HEK293T (cell line): ENCODE results near the gene CALML6.

Experiments
- CTCF ChIA-PET: fragments of 350-600 bp; formaldehyde crosslinking; extraction: SDS; loops from one replicate; lab custom pipeline; 2021; ENCODE audit warnings: antibody characterized with exemption, inconsistent platforms; lab: Yijun Ruan, JAX
- POLR2A ChIA-PET: fragments of 350-600 bp; formaldehyde crosslinking; extraction: SDS; loops from one replicate; lab custom pipeline; 2020; ENCODE audit warnings: antibody characterized with exemption, inconsistent platforms; lab: Yijun Ruan, JAX
- DNase-seq: peaks from one replicate; pipeline ENCODE4 v3.0.0; 2012; ENCODE audit warnings: mixed read lengths; ENCODE audit errors: extremely low spot score
- ARNT ChIP-seq: fragments of 450-650 bp; IDR thresholded peaks from 2 replicates; pipeline ENCODE4 v1.6.1; 2017; ENCODE audit warnings: mild to moderate bottlenecking
- BHLHE40 ChIP-seq: fragments of 450-650 bp; IDR thresholded peaks from 2 replicates; pipeline ENCODE4 v1.6.1; 2016; ENCODE audit warnings: mild to moderate bottlenecking, moderate library complexity, borderline replicate concordance
- CTBP1 ChIP-seq: fragments of 450-650 bp; IDR thresholded peaks from 2 replicates; pipeline ENCODE4 v1.6.1; 2016; ENCODE audit warnings: borderline replicate concordance
- ELF4 ChIP-seq: fragments of 450-650 bp; IDR thresholded peaks from 2 replicates; pipeline ENCODE4 v1.6.1; 2017; ENCODE audit warnings: antibody characterized with exemption
- FOXA1 ChIP-seq: fragments of 450-650 bp; IDR thresholded peaks from 2 replicates; pipeline ENCODE4 v1.6.1; 2016; ENCODE audit warnings: mild to moderate bottlenecking
- FOXK2 ChIP-seq: fragments of 450-650 bp; IDR thresholded peaks from 2 replicates; pipeline ENCODE4 v1.6.1; 2016; ENCODE audit warnings: mild to moderate bottlenecking
- FOXM1 ChIP-seq: fragments of 450-650 bp; IDR thresholded peaks from 2 replicates; pipeline ENCODE4 v1.6.1; 2017; ENCODE audit warnings: mild to moderate bottlenecking, borderline replicate concordance
- HDGF ChIP-seq: fragments of 450-650 bp; IDR thresholded peaks from 2 replicates; pipeline ENCODE4 v1.6.1; 2017; ENCODE audit warnings: antibody characterized with exemption, borderline replicate concordance
- L3MBTL2 ChIP-seq: fragments of 450-650 bp; conservative IDR thresholded peaks from 2 replicates; pipeline ENCODE4 v1.6.1; 2016; ENCODE audit warnings: mild to moderate bottlenecking
- LEF1 ChIP-seq: fragments of 450-650 bp; IDR thresholded peaks from 2 replicates; pipeline ENCODE4 v1.6.1; 2017; ENCODE audit warnings: mild to moderate bottlenecking, borderline replicate concordance
- NFRKB ChIP-seq: fragments of 450-650 bp; IDR thresholded peaks from 2 replicates; pipeline ENCODE4 v1.6.1; 2016; ENCODE audit warnings: mild to moderate bottlenecking, moderate library complexity
- PKNOX1 ChIP-seq: fragments of 450-650 bp; IDR thresholded peaks from 2 replicates; pipeline ENCODE4 v1.6.1; 2016
- SP1 ChIP-seq: fragments of 450-650 bp; IDR thresholded peaks from 2 replicates; pipeline ENCODE4 v1.6.1; 2017
- SUZ12 ChIP-seq: fragments of 450-650 bp; IDR thresholded peaks from 2 replicates; pipeline ENCODE4 v1.6.1; 2016; ENCODE audit warnings: mild to moderate bottlenecking
- TARDBP ChIP-seq: fragments of 450-650 bp; IDR thresholded peaks from 2 replicates; pipeline ENCODE4 v1.6.1; 2016
- ZNF384 ChIP-seq: fragments of 450-650 bp; IDR thresholded peaks from 2 replicates; pipeline ENCODE4 v1.6.1; 2016

Gene CALML6

GRCh38 chr1:1893291-1893985 is 21.6 kb upstream of the CALML6 start:
- CTCF ChIA-PET: no interaction called here
- DNase-seq: no peak
- POLR2A ChIA-PET: no interaction called here
- TF ChIP-seq FOXK2 (no peak), BHLHE40 (no peak), FOXM1 (no peak), ZNF384 (no peak), PKNOX1 (no peak), SUZ12 (no peak)

GRCh38 chr1:1893997-1894353 is 21.1 kb upstream of the CALML6 start:
- DNase-seq: no peak
- POLR2A ChIA-PET: no interaction called here
- TF ChIP-seq SUZ12: no peak
- TF ChIP-seq ZNF384: no peak
- TF ChIP-seq ELF4: no peak
- TF ChIP-seq PKNOX1: no peak
- TF ChIP-seq L3MBTL2: no peak
- no peak for TF ChIP-seq FOXA1
- no peak for TF ChIP-seq HDGF
- no peak for TF ChIP-seq CTBP1
- no peak for TF ChIP-seq LEF1
- TF ChIP-seq TARDBP: no peak
- no peak for TF ChIP-seq SP1
- TF ChIP-seq ARNT: no peak
- TF ChIP-seq FOXK2: no peak
- TF ChIP-seq BHLHE40: no peak
- TF ChIP-seq NFRKB: no peak
- no peak for TF ChIP-seq FOXM1
- CTCF ChIA-PET: no interaction called here

- ChIA-PET POLR2A (no interaction called here), CTCF (no interaction called here)
- no peak for DNase-seq
- TF ChIP-seq ARNT (no peak), TARDBP (no peak), FOXM1 (no peak), LEF1 (no peak)
Measured at GRCh38 chr1:1894354-1895059, 20.6 kb upstream of the CALML6 start.

GRCh38 chr1:1895060-1895418 is 20.0 kb upstream of the CALML6 start:
- TF ChIP-seq L3MBTL2 (no peak), FOXA1 (no peak), CTBP1 (no peak), NFRKB (no peak), LEF1 (no peak), PKNOX1 (no peak), FOXK2 (no peak), FOXM1 (no peak), HDGF (no peak), BHLHE40 (no peak), ELF4 (no peak), ZNF384 (no peak)
- no peak for DNase-seq
- ChIA-PET CTCF (no interaction called here), POLR2A (interaction anchor here (1.3 kb wide), 1 partner anchor 11 kb away, joined by 6 read pairs; no protein-coding TSS in a partner anchor)

GRCh38 chr1:1895456-1896336 is 19.4 kb upstream of the CALML6 start:
- DNase-seq: no peak
- ChIA-PET POLR2A (interaction anchor here (1.3 kb wide), 1 partner anchor 11 kb away, joined by 6 read pairs; no protein-coding TSS in a partner anchor), CTCF (no interaction called here)
- no peak for TF ChIP-seq FOXA1
- TF ChIP-seq BHLHE40: no peak
- TF ChIP-seq ZNF384: no peak
- no peak for TF ChIP-seq L3MBTL2
- no peak for TF ChIP-seq CTBP1
- no peak for TF ChIP-seq ELF4
- TF ChIP-seq NFRKB: no peak
- TF ChIP-seq LEF1: no peak
- no peak for TF ChIP-seq FOXK2

GRCh38 chr1:1898246-1898933 is 16.7 kb upstream of the CALML6 start:
- POLR2A ChIA-PET: interaction anchor here (1.4 to 1.5 kb wide), 2 partner anchors 10 to 11 kb away, joined by 4 to 8 read pairs; no protein-coding TSS in a partner anchor
- CTCF ChIA-PET: no interaction called here
- TF ChIP-seq NFRKB: no peak
- no peak for TF ChIP-seq L3MBTL2
- peak; percentile 47; the same call in 1 of the 2 replicates for TF ChIP-seq ELF4
- no peak for TF ChIP-seq HDGF
- no peak for DNase-seq
